Activated naive CD8-positive, alpha-beta T cell treated with anti-CD3 and anti-CD28 coated beads, Interleukin-2, amount 50 U/mL, for 24 hours (primary cell): ENCODE data around the gene FGL2.
"Not testable (repeated sequence)": the region's sequence is repeated elsewhere in the genome, so short reads cannot be mapped to it uniquely, and the experiment has no call there.

Source experiments
- ATAC-seq: fragments of 150-1000 bp; cut with Tn5 transposase; one replicate; pipeline ENCODE4 v1.10.0; 2021
- DNase-seq: peaks from one replicate; pipeline ENCODE4 v3.0.0; 2021
- H3K27ac Mint-ChIP-seq: one replicate; pipeline ENCODE4 v1.8.0; 2021; ENCODE audit warnings: mild to moderate bottlenecking, mixed read lengths
- H3K27me3 Mint-ChIP-seq: one replicate; pipeline ENCODE4 v1.8.0; 2021; ENCODE audit warnings: mixed read lengths
- H3K36me3 Mint-ChIP-seq: one replicate; pipeline ENCODE4 v1.8.0; 2021; ENCODE audit warnings: low read depth, mixed read lengths
- H3K4me1 Mint-ChIP-seq: one replicate; pipeline ENCODE4 v1.8.0; 2021; ENCODE audit warnings: mixed read lengths
- H3K4me3 Mint-ChIP-seq: one replicate; pipeline ENCODE4 v1.8.0; 2021; ENCODE audit warnings: mild to moderate bottlenecking, moderate library complexity, mixed read lengths
- H3K9me3 Mint-ChIP-seq: one replicate; pipeline ENCODE4 v1.8.0; 2021; ENCODE audit warnings: mixed read lengths

Gene FGL2, protein sequence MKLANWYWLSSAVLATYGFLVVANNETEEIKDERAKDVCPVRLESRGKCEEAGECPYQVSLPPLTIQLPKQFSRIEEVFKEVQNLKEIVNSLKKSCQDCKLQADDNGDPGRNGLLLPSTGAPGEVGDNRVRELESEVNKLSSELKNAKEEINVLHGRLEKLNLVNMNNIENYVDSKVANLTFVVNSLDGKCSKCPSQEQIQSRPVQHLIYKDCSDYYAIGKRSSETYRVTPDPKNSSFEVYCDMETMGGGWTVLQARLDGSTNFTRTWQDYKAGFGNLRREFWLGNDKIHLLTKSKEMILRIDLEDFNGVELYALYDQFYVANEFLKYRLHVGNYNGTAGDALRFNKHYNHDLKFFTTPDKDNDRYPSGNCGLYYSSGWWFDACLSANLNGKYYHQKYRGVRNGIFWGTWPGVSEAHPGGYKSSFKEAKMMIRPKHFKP

DNA sequence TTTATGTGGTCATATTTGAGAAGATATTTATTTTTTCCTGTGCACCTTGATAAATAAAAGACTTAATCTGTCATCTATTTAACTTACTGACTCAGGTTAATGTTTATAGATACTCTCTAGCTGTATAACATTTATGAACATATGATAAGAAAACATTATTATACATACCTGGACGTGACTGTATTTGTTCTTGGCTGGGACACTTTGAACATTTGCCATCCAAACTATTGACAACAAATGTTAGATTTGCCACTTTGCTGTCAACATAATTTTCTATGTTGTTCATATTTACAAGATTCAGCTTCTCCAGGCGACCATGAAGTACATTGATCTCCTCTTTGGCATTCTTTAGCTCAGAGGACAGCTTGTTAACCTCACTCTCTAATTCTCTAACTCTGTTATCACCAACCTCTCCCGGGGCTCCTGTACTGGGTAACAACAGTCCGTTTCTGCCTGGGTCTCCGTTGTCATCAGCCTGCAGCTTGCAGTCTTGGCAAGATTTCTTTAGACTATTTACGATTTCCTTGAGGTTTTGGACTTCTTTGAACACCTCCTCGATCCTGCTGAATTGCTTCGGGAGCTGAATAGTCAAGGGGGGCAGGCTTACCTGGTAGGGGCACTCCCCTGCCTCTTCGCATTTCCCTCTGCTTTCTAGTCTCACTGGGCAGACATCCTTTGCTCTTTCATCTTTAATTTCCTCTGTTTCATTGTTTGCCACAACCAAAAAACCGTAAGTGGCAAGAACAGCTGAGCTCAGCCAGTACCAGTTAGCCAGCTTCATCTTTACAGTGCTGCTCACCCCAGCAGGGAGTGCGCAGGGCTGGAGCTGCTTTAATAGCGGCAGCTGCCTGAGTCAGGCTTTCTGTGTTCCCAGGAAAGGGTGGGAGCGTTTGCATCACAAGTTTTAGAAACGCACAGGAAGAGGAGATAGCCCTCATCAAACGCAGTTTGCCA, at the start of gene FGL2:
TSS of gene FGL2 (minus strand) at position 807 of the 954 bp plus-strand sequence. CDS start at position 781, 26 bp downstream.
- Mint-ChIP-seq H3K27me3 (no peaks in the 10 kb centered on the region), H3K4me1 (peaks cover 28% of the 10 kb centered on the region), H3K4me3 (peak within 1 kb of the TSS; percentile 79), H3K27ac (peak within 1 kb of the TSS; percentile 63), H3K36me3 (no peaks in the 10 kb centered on the region), H3K9me3 (no peaks in the 10 kb centered on the region)
- peak; percentile 70 for ATAC-seq
- DNase-seq: peak; percentile 19

- Mint-ChIP-seq H3K4me1 (peaks cover 9% of the 10 kb centered on the region), H3K27ac (no peak overlapping the region), H3K9me3 (no peaks in the 10 kb centered on the region)
These were observed 48.5 kb upstream of the FGL2 start for GRCh38 chr7:77248154-77248553.

DNA sequence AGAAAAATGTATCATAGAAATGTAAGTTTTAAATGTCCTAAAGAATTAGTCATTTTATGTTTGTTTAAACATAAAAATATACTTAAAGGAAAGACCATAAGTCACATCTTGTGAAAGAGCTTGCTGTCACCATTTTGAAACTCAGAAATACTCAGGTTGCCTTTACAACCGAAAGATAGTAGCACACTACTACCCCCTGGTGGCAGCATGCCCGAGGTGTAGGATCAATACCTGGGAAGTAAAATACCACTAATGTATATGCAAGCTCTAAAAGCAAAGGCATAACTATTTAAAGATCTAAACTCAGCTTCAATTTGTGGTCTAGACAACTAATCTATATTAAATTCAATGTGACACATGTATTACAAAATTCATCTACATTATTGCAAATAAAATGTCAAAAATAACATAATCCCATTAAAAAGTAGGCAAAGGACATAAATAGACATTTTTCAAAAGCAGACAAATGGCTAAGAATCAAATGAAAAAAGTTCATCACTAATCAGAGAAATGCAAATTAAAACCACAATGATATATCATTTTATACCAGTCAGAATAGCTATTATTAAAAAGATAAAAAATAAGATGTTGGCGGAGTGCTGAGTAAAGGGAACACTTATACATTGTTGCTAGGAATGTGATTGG, 47.7 kb upstream of the FGL2 start:
- Mint-ChIP-seq H3K4me3 (no peak overlapping the region), H3K4me1 (peaks cover 9% of the 10 kb centered on the region), H3K27ac (no peak overlapping the region), H3K36me3 (no peaks in the 10 kb centered on the region), H3K9me3 (no peaks in the 10 kb centered on the region), H3K27me3 (no peaks in the 10 kb centered on the region)
- ATAC-seq (peak; percentile 90), DNase-seq (peak; percentile 93)

More at GRCh38 chr7:77248154-77248553, 48.5 kb upstream of the FGL2 start:
- ATAC-seq (no peak), DNase-seq (no peak)
- no peak overlapping the region for H3K4me3 Mint-ChIP-seq
- no peaks in the 10 kb centered on the region for H3K27me3 Mint-ChIP-seq
- no peaks in the 10 kb centered on the region for H3K36me3 Mint-ChIP-seq

GRCh38 chr7:77246026-77246640, 46.5 kb upstream of the FGL2 start:
- no peaks in the 10 kb centered on the region for H3K36me3 Mint-ChIP-seq
- H3K27ac Mint-ChIP-seq: no peak overlapping the region
- H3K4me3 Mint-ChIP-seq: no peak overlapping the region
- H3K9me3 Mint-ChIP-seq: no peaks in the 10 kb centered on the region
- H3K4me1 Mint-ChIP-seq: peaks cover 9% of the 10 kb centered on the region
- DNase-seq: no peak
- peak; percentile 65 for ATAC-seq
- no peaks in the 10 kb centered on the region for H3K27me3 Mint-ChIP-seq

DNA sequence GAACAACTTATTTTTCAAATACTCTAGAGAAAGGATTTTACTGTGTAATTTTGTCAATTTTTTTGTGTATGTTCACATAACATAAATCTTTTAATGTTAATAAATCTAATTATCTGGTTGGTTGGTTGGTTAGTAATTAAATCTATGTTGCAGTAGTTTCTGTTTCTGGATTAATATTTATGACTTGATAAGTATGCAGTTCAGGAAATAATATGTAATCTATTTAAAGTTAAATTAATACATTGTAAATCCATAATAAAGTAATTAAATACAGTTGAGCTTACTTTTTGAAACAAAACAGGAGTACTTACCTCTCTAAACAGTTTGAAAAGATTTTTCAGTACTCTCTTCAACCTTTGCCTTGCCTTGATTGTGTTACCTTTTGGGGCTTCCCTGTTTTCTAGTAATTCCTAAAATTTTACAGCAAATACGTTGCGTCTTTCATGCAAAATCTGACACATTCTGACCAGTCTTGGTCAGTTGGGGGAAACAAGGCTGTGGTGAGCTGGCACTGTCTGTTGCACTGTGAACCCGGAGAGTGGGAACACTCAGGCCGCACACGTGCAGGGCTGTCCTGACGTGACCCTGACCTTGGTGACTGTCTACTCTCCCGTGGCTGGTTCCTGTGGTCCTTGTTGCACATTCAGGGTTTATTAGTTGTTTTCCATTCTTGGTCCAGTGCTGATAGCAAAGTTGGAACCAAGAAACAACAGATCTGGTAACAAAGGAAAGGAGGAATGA, 45.6 kb upstream of the FGL2 start:
- H3K4me1 Mint-ChIP-seq: peaks cover 9% of the 10 kb centered on the region
- H3K27ac Mint-ChIP-seq: no peak overlapping the region
- no peak for ATAC-seq
- no peaks in the 10 kb centered on the region for H3K36me3 Mint-ChIP-seq
- no peaks in the 10 kb centered on the region for H3K9me3 Mint-ChIP-seq
- H3K4me3 Mint-ChIP-seq: no peak overlapping the region
- H3K27me3 Mint-ChIP-seq: no peaks in the 10 kb centered on the region
- no peak for DNase-seq

- H3K9me3 Mint-ChIP-seq: no peaks in the 10 kb centered on the region
- no peaks in the 10 kb centered on the region for H3K27me3 Mint-ChIP-seq
- no peak overlapping the region for H3K4me3 Mint-ChIP-seq
- H3K4me1 Mint-ChIP-seq: peaks cover 12% of the 10 kb centered on the region
- ATAC-seq: no peak
- no peaks in the 10 kb centered on the region for H3K36me3 Mint-ChIP-seq
- DNase-seq: no peak
- no peak overlapping the region for H3K27ac Mint-ChIP-seq
These were observed 44.8 kb upstream of the FGL2 start for GRCh38 chr7:77244222-77244934.

GRCh38 chr7:77242554-77242953, 42.9 kb upstream of the FGL2 start:
- no peak for ATAC-seq
- Mint-ChIP-seq H3K27ac (no peak overlapping the region), H3K4me1 (peaks cover 20% of the 10 kb centered on the region)

GRCh38 chr7:77242068-77242467, 42.4 kb upstream of the FGL2 start:
- no peaks in the 10 kb centered on the region for H3K27me3 Mint-ChIP-seq
- H3K9me3 Mint-ChIP-seq: no peaks in the 10 kb centered on the region
- H3K4me3 Mint-ChIP-seq: no peak overlapping the region
- H3K27ac Mint-ChIP-seq: no peak overlapping the region
- ATAC-seq: no peak
- H3K4me1 Mint-ChIP-seq: peaks cover 20% of the 10 kb centered on the region
- no peaks in the 10 kb centered on the region for H3K36me3 Mint-ChIP-seq
- DNase-seq: no peak

More at GRCh38 chr7:77242554-77242953, 42.9 kb upstream of the FGL2 start:
- H3K36me3 Mint-ChIP-seq: no peaks in the 10 kb centered on the region
- H3K4me3 Mint-ChIP-seq: no peak overlapping the region
- no peak for DNase-seq
- H3K9me3 Mint-ChIP-seq: no peaks in the 10 kb centered on the region
- no peaks in the 10 kb centered on the region for H3K27me3 Mint-ChIP-seq

- Mint-ChIP-seq H3K27ac (no peak overlapping the region), H3K36me3 (no peaks in the 10 kb centered on the region), H3K4me3 (no peak overlapping the region), H3K9me3 (no peaks in the 10 kb centered on the region), H3K4me1 (peaks cover 11% of the 10 kb centered on the region), H3K27me3 (no peaks in the 10 kb centered on the region)
- DNase-seq (no peak), ATAC-seq (no peak)
These were observed 39.9 kb upstream of the FGL2 start for GRCh38 chr7:77239471-77239870.

GRCh38 chr7:77238703-77239136, 39.1 kb upstream of the FGL2 start:
- H3K36me3 Mint-ChIP-seq: no peaks in the 10 kb centered on the region
- H3K9me3 Mint-ChIP-seq: no peaks in the 10 kb centered on the region
- no peak overlapping the region for H3K4me3 Mint-ChIP-seq
- no peaks in the 10 kb centered on the region for H3K27me3 Mint-ChIP-seq
- ATAC-seq (no peak), DNase-seq (no peak)
- peaks cover 11% of the 10 kb centered on the region for H3K4me1 Mint-ChIP-seq
- H3K27ac Mint-ChIP-seq: no peak overlapping the region

DNA sequence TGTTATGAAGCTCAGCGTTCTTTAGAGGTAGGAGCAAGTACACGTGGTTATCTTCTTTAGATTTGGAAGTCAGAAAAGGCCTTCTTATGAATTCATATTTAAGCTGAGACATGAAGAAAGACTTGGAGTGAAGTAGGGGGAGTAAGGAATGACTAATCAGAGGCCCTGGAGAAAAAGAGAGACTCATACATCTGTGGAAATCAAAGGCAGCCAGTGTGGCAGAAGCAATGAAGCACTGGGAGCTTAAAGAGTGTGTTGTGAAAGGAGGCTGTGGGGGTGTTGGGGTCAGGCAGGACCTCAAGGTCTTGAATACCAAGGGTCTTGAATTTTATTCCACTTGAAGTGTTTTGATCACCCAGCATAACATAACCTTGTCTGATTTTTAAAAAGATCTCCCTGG, 35.7 kb upstream of the FGL2 start:
- no peak for ATAC-seq
- Mint-ChIP-seq H3K36me3 (peaks cover 7% of the 10 kb centered on the region), H3K27me3 (no peaks in the 10 kb centered on the region), H3K4me3 (no peak overlapping the region), H3K4me1 (peaks cover 11% of the 10 kb centered on the region), H3K27ac (no peak overlapping the region), H3K9me3 (peaks cover 8% of the 10 kb centered on the region)
- no peak for DNase-seq

DNA sequence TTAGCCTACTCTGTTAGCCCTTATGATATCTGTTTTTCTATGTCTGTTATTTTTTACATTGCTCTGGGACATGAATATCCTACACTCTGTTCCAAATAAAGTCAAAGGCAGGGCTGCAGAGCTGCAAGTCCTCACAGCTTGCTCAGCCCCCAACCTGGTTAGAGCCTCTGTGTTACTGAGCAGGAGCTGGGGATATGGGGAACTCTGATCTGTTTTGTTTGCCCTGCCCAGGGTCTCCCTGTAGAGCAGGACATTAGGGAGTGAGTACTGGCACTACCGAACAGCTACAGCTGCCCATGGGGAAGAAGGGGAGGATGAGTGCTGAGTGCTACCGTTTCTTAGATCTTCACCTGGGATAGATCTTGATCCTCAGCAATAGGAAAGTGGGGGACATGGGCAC, 32.8 kb upstream of the FGL2 start:
- peaks cover 13% of the 10 kb centered on the region for H3K9me3 Mint-ChIP-seq
- no peaks in the 10 kb centered on the region for H3K27me3 Mint-ChIP-seq
- H3K4me3 Mint-ChIP-seq: no peak overlapping the region
- H3K36me3 Mint-ChIP-seq: peaks cover 10% of the 10 kb centered on the region
- ATAC-seq (no peak), DNase-seq (no peak)
- no peaks in the 10 kb centered on the region for H3K4me1 Mint-ChIP-seq
- no peak overlapping the region for H3K27ac Mint-ChIP-seq

DNA sequence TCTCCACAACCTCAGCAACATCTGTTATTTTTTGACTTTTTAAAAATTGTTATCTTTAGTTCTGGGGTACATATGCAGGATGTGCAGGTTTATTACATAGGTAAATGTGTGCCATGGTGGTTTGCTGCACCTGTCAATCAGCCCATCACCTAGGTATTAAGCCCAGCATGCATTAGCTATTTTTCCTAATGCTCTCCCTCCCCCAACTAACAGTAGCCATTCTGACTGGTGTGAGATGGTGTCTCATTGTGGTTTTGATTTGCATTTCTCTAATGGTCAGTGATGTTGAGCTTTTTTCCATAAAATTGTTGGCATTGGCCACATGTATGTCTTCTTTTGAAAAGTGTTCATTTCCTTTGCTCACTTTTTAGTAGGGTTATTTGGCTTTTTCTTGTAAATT, 29.2 kb upstream of the FGL2 start:
- not testable (repeated sequence) for H3K27me3 Mint-ChIP-seq, H3K4me1 Mint-ChIP-seq, H3K4me3 Mint-ChIP-seq, H3K27ac Mint-ChIP-seq, ATAC-seq, DNase-seq
- peaks cover 10% of the 10 kb centered on the region for H3K36me3 Mint-ChIP-seq
- H3K9me3 Mint-ChIP-seq: peaks cover 13% of the 10 kb centered on the region
